Muscle layer of duodenum (tissue), 2 donors: Measurements from ENCODE around the gene GAS2L2.

Source experiments
- H3K27ac ChIP-seq: one replicate; pipeline ENCODE4 v1.7.0; 2013; ENCODE audit warnings: mild to moderate bottlenecking, low read length
- H3K27me3 ChIP-seq: one replicate; pipeline ENCODE4 v1.7.0; 2013; ENCODE audit warnings: low read depth, mild to moderate bottlenecking, control low read depth, low read length
- H3K36me3 ChIP-seq, 2 donors: one replicate each; pipeline ENCODE4 v1.7.0; 2013; ENCODE audit warnings: low read length in 2 of 2, control low read depth in 1 of 2, mild to moderate bottlenecking in 1 of 2; ENCODE audit not compliant: insufficient read depth in 2 of 2, control insufficient read depth in 1 of 2
- H3K4me1 ChIP-seq, 2 donors: one replicate each; pipeline ENCODE4 v1.7.0; 2013; ENCODE audit warnings: low read length in 2 of 2, mild to moderate bottlenecking in 2 of 2, control low read depth in 1 of 2, moderate library complexity in 1 of 2; ENCODE audit not compliant: insufficient read depth in 2 of 2, control insufficient read depth in 1 of 2
- H3K4me3 ChIP-seq, 2 donors: one replicate each; pipeline ENCODE4 v1.7.0; 2013; ENCODE audit warnings: low read length in 2 of 2, low read depth in 1 of 2, mild to moderate bottlenecking in 1 of 2
- H3K9me3 ChIP-seq, 2 donors: one replicate each; pipeline ENCODE4 v1.7.0; 2013; ENCODE audit warnings: low read length in 2 of 2, control low read depth in 1 of 2, mild to moderate bottlenecking in 1 of 2; ENCODE audit not compliant: control insufficient read depth in 1 of 2
- donor health status: healthy.

Gene GAS2L2

GRCh38 chr17:35725058-35725457 lies 28.0 kb downstream of the GAS2L2 start:
- Histone ChIP-seq H3K4me1 (peaks cover 0 to 14% of the 10 kb centered on the region in 2 donors), H3K36me3 (peaks cover 36 to 38% of the 10 kb centered on the region in 2 donors), H3K4me3 (no peak overlapping the region), H3K27me3 (no peaks in the 10 kb centered on the region), H3K27ac (no peak overlapping the region), H3K9me3 (no peaks in the 10 kb centered on the region)

- no peak overlapping the region for H3K4me3 ChIP-seq
- peaks cover 36 to 42% of the 10 kb centered on the region in 2 donors for H3K36me3 ChIP-seq
- peaks cover 0 to 14% of the 10 kb centered on the region in 2 donors for H3K4me1 ChIP-seq
- no peaks in the 10 kb centered on the region for H3K27me3 ChIP-seq
- H3K9me3 ChIP-seq: no peaks in the 10 kb centered on the region
- no peak overlapping the region for H3K27ac ChIP-seq
Measured at GRCh38 chr17:35723735-35724134, 29.3 kb downstream of the GAS2L2 start.

- H3K27me3 ChIP-seq: no peaks in the 10 kb centered on the region
- no peak overlapping the region for H3K4me3 ChIP-seq
- H3K36me3 ChIP-seq: peaks cover 14 to 43% of the 10 kb centered on the region in 2 donors
- H3K9me3 ChIP-seq: no peaks in the 10 kb centered on the region
- peaks cover 0 to 9% of the 10 kb centered on the region in 2 donors for H3K4me1 ChIP-seq
- H3K27ac ChIP-seq: peak overlapping the region; percentile 18
Measured at GRCh38 chr17:35717475-35717874, 35.6 kb downstream of the GAS2L2 start.

GRCh38 chr17:35716897-35717465 lies 36.1 kb downstream of the GAS2L2 start:
- H3K9me3 ChIP-seq: no peaks in the 10 kb centered on the region
- peak overlapping the region; percentile 51 for H3K27ac ChIP-seq
- no peak overlapping the region for H3K4me3 ChIP-seq
- H3K36me3 ChIP-seq: peaks cover 16 to 42% of the 10 kb centered on the region in 2 donors
- H3K27me3 ChIP-seq: no peaks in the 10 kb centered on the region
- peaks cover 0 to 10% of the 10 kb centered on the region in 2 donors for H3K4me1 ChIP-seq

GRCh38 chr17:35716173-35716572 lies 36.9 kb downstream of the GAS2L2 start:
- H3K4me1 ChIP-seq: peaks cover 0 to 10% of the 10 kb centered on the region in 2 donors
- no peak overlapping the region for H3K4me3 ChIP-seq
- peak overlapping the region; percentile 51 for H3K27ac ChIP-seq
- H3K27me3 ChIP-seq: no peaks in the 10 kb centered on the region
- H3K9me3 ChIP-seq: no peaks in the 10 kb centered on the region
- H3K36me3 ChIP-seq: peaks cover 20 to 39% of the 10 kb centered on the region in 2 donors

GRCh38 chr17:35715416-35715815 lies 37.6 kb downstream of the GAS2L2 start:
- peaks cover 0 to 10% of the 10 kb centered on the region in 2 donors for H3K4me1 ChIP-seq
- H3K36me3 ChIP-seq: peaks cover 27 to 46% of the 10 kb centered on the region in 2 donors
- H3K4me3 ChIP-seq: no peak overlapping the region
- H3K27ac ChIP-seq: no peak overlapping the region
- no peaks in the 10 kb centered on the region for H3K9me3 ChIP-seq
- H3K27me3 ChIP-seq: no peaks in the 10 kb centered on the region

GRCh38 chr17:35714988-35715387 lies 38.1 kb downstream of the GAS2L2 start:
- no peaks in the 10 kb centered on the region for H3K9me3 ChIP-seq
- H3K27ac ChIP-seq: no peak overlapping the region
- no peaks in the 10 kb centered on the region for H3K27me3 ChIP-seq
- no peak overlapping the region for H3K4me3 ChIP-seq
- peaks cover 32 to 49% of the 10 kb centered on the region in 2 donors for H3K36me3 ChIP-seq
- peaks cover 0 to 10% of the 10 kb centered on the region in 2 donors for H3K4me1 ChIP-seq

GRCh38 chr17:35713069-35713728 lies 39.8 kb downstream of the GAS2L2 start:
- peaks cover 0 to 10% of the 10 kb centered on the region in 2 donors for H3K4me1 ChIP-seq
- H3K27ac ChIP-seq: peak overlapping the region; percentile 10
- H3K27me3 ChIP-seq: no peaks in the 10 kb centered on the region
- H3K9me3 ChIP-seq: no peaks in the 10 kb centered on the region
- peaks cover 37 to 51% of the 10 kb centered on the region in 2 donors for H3K36me3 ChIP-seq
- no peak overlapping the region for H3K4me3 ChIP-seq

GRCh38 chr17:35710950-35711349 lies 42.1 kb downstream of the GAS2L2 start:
- no peak overlapping the region for H3K27ac ChIP-seq
- peaks cover 22 to 43% of the 10 kb centered on the region in 2 donors for H3K36me3 ChIP-seq
- H3K4me1 ChIP-seq: peaks cover 0 to 10% of the 10 kb centered on the region in 2 donors
- no peaks in the 10 kb centered on the region for H3K9me3 ChIP-seq
- no peak overlapping the region for H3K4me3 ChIP-seq
- no peaks in the 10 kb centered on the region for H3K27me3 ChIP-seq

GRCh38 chr17:35709874-35710273 lies 43.2 kb downstream of the GAS2L2 start:
- no peaks in the 10 kb centered on the region for H3K9me3 ChIP-seq
- no peaks in the 10 kb centered on the region for H3K27me3 ChIP-seq
- H3K27ac ChIP-seq: no peak overlapping the region
- H3K36me3 ChIP-seq: peaks cover 22 to 37% of the 10 kb centered on the region in 2 donors
- H3K4me1 ChIP-seq: peaks cover 0 to 10% of the 10 kb centered on the region in 2 donors
- no peak overlapping the region for H3K4me3 ChIP-seq

- Histone ChIP-seq H3K27me3 (no peaks in the 10 kb centered on the region), H3K4me1 (peaks cover 0 to 10% of the 10 kb centered on the region in 2 donors), H3K4me3 (no peak overlapping the region), H3K27ac (no peak overlapping the region), H3K36me3 (peaks cover 22 to 32% of the 10 kb centered on the region in 2 donors), H3K9me3 (no peaks in the 10 kb centered on the region)
Measured at GRCh38 chr17:35708951-35709350, 44.1 kb downstream of the GAS2L2 start.
